Stimulated activated CD8-positive, alpha-beta memory T cell treated with anti-CD3 and anti-CD28 coated beads, Interleukin-4, amount 100 ng/mL, for 24 hours (primary cell): ENCODE measurements around the gene KLF7.

ENCODE experiments used
- DNase-seq: peaks from one replicate; pipeline ENCODE4 v3.0.0-alpha.2; 2020; ENCODE audit warnings: low read depth

KLF7 gene

GRCh38 chr2:207166349-207167098 lies 776 bp upstream of the KLF7 start:
- DNase-seq = peak; percentile 43

DNA sequence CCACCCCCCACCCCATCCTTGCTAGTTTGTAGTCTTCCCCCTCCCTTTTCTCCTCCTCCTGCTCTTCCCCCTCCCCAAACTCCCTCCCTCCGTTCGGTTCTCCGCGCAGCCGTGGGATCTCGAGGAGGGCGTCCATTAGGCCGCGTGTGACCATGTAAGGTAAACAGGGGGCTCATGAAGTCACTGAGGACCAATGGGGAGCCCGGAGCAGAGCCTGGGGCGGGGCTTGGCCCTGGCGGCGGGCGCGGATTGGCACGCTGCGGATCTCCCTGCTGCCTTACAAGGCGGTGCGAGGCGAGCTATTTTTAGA lies 246 bp upstream of the KLF7 start:
- peak; percentile 88 for DNase-seq

- peak; percentile 16 for DNase-seq
Measured at GRCh38 chr2:207164006-207164831, 1.5 kb downstream of the KLF7 start.

DNA sequence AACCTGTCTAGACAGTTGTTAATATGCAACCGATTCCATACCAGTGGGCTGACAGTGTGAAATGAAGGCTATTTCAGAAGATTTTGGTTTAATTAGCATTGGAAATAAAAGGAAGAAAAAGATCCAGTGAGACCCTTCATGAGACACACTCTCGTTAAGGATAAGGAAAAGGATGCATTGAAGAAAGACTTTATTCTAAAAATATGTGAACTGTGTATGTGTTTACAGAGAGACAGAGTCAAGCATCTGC lies 2.1 kb downstream of the KLF7 start:
- DNase-seq = no peak

DNA sequence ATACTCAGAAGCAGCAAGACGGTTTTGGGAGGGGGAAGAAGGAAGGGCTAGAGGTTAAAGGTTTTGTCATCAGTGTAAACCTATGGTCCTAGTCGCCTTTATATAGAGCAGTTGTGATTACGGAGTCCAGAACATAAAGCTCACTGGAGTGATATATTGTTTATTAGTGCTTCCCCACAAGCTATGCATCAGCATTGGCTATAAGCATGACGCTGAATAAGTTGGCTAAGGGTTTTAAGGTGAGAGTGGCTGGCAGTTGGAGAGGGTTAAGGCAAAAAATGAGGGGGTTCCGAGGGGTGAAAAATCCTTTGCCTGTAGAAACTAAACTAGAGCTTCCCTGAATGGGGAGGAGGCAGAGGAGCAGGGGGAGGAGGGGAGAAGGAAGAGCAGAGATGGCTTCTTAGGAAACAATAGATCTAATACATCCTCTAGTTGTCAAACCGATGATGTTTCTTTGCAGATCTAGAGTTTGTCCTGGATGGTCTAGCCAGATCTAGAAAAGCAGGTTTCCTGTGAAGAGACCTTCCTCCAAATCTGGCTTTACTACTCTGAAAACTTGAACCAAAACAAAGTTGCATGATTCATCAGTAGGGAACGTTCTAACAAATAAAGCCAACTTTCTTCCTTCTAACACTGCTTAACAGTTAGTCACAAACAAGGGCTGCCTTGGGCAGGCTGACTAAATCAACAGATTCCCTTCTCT lies 2.5 kb downstream of the KLF7 start:
- DNase-seq = no peak

DNA sequence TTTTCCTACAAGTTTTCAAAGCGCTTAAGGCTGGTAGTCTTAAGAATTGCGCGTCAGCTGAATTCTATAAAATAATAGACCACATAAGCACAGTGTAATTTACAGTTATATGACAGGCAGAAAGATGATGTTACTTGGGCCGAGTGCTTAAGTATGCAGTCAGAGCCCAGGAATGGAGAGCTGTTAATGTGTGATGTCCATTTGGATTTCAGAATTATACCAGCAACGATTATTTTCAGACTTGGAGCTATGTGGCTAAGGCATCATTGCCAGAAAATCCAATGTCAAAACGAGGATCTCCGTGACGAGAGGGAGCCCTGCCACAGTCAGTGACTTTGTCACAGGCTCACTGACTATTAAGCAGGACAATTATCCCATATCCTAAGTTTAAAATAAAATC lies 3.4 kb downstream of the KLF7 start:
- no peak for DNase-seq

DNA sequence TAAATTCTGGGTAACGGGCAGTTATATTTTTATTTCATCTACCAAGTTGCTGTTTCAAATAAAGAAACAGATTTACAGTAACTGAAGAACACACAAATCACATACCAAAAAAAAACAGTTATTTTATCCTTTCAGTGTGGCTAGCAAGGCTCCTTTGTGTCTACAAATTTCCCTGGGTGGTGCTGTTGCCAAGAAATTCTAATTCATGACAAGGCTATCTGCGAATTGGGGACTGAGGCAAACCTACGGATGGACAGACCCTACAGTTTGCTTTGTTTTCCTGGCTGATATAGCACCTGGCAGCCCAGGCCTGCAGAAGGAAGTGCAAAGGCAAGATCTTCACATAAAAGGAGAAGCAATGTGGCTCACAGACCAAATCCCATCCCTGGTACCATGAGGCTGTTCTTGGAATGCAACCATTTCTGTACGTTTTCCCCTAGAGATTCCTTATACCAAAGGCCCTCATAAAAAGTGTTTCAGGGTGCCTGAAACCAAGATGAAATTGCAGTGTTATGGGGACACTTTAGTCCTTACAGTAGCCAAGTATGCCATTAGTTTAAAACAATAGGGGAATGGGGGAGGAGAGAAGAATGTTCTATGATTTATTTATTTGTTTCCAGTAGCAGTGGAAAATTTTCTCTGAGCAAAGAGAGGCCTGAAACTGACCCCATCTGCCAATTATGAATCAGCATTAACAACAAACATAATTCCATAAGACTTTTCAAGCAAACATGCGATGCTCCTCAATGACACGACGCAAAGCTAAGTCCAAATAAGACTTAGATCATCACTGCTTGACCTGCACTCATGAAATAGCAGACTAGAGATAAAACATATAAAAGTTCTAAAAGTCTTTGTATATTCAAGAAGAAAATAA lies 4.3 kb downstream of the KLF7 start:
- no peak for DNase-seq

DNA sequence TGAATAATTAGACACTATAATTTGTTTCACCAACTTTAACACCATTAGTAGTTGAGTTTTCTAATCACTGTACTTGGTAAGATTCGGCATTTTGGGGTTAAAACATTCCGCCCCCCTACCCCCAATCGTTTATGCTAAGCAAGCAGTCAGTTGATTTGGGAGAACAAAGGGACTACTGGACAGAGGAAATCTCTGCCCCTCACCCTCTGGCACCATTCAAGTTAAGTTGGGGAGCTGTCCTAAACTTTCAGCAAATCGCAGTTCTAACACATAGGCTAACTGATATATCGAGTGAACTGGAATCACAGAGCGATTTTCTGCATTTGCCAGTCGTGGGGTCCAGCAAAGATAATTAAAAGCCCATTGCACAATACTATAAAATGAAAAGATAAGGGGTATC lies 5.6 kb downstream of the KLF7 start:
- no peak for DNase-seq

- no peak for DNase-seq
Measured at GRCh38 chr2:207159002-207159401, 6.7 kb downstream of the KLF7 start.

DNA sequence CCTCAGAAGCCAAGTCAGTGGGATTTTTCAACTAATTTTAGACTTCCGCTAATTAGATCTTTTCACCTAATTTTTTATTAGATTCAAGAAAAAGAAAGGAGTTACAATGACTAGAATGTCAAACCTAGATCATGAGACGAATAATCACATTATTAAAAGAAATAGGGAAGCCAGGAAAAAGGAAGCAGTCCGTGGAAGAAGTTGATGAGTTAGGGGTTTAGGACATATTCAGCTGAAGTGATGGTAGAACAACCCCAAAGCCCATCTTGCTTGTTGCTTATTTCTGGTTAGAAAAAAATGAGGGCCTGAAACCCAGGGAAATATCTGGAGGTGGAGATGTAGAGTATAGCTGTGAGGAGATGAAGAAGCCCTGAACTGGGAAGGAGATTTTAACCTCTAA lies 8.0 kb downstream of the KLF7 start:
- no peak for DNase-seq

DNA sequence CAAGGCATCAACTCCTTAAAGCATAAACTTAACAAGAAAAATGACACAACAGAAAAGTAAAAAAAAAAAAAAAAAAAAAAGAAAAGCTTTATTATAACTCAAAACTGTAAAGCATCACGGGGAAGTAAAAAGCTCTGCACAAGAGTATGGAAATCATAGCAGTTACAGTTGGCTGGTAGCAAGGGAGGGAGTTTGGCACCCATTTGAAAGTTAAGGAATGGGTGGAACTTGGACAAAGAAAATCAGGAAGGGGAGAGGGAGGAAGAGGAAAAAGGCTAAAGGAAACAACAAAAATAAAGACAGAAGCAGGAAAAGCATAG lies 8.6 kb downstream of the KLF7 start:
- DNase-seq = no peak

DNA sequence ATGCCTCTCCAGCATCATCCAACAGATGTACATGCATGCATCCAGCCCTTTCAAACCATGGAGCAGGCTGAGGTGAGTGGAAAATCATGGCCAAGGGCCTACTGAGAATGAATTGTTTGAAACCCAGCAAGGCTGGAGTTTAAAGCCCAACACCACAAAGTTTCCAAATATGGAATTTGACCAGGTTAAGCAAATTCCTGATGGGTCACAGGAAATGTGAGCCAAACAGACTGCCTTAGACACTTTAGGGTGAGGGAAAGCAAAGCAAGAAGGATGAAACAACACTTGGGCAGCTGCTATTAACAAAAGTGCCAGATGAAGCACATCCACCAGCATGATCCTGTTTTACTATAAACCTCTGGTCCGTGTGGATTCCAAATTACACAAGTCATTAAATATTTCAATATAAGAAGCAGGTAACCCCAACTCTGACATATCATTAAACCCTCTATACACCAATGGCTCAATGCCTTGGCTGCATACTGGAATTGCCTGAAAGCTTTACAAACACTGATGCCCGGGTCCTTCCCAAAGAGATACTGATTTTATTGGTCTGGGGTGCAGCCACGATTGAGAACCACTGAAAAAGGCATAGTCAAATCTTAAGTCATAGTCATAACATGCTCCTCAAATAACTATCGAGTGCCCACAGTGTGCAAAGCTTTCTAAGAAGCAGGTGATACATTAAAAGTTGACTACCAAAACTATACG lies 9.1 kb downstream of the KLF7 start:
- DNase-seq = no peak

GRCh38 chr2:207155516-207156444 lies 10.0 kb downstream of the KLF7 start:
- DNase-seq = no peak

- no peak for DNase-seq
Measured at GRCh38 chr2:207154556-207155510, 10.9 kb downstream of the KLF7 start.

- DNase-seq = no peak
Measured at GRCh38 chr2:207153266-207153975, 12.3 kb downstream of the KLF7 start.

- no peak for DNase-seq
Measured at GRCh38 chr2:207151048-207151447, 14.7 kb downstream of the KLF7 start.

DNA sequence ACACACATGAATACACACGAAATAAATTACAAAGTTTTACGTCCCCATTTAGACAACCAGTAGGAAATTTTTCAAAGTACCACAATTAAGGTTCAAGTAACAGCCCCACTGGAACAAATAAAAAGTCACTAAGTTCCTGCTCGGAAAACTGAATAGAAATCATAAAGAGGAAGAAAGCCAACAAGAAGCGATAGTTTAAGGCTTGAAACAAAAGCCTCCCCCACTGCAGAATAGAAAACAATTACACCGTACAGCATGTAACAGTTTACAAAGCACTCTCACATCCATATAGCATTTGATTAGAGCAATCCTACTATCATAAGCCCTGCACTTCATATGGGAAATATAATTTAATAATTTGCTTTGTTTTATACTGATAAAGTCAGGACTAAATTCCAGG lies 15.5 kb downstream of the KLF7 start:
- DNase-seq = no peak

DNA sequence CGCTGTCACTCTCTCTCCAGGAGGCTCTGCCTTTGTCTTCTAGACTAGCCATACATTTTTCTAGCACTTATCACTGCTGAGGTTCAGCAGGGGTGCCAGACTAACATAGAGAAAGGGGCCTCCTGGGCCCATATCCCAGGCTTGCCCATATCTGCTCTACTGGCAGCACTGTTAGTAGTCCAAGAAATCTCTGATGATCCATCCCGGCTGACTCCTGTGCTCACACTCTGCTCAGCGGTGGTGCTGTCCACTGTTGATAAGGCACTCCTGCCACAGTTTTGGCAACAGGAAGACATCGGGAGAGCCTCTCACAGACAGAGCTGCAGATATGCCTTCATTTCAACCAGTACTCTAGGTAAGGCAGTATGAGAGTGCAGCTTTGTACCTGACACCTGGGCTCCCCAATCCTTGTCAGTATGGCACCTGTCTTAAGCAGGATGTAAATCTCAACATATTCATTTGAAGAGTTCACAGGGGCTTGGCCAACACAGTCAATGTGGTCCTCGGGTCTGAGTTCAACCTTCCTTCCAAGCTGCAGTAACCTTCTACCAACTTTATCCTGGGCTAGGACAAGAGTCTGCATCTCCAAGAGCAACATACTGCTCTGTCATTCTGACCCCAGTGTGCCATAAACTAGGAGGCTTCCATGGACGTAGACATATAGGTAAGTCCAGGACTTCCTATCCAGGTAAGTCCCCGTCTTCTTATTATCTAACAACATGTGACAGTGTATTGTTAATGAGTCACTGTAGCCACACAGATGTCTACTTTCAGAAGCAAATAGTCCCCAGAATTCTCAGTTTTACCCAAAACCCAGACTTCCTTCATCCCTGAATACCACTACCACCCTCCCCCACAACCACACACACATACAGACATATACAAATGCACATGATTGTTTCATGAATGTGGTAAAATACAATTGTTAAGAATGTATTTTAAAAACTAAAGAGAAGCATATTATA lies 16.2 kb downstream of the KLF7 start:
- no peak for DNase-seq
